ENCODE results near the gene TTC23.

- TF ChIP-seq CTCF (IDR thresholded peaks at IDR 0.05) (no peak), POLR2A (IDR thresholded peaks at IDR 0.05) (no peak)
Observed at GRCh38 chr15:99212406-99212805, 37.0 kb downstream of the TTC23 start.

Measured in thyroid gland (tissue), 4 donors.